GM18507 (cell line): ENCODE data around the gene C20orf202.
A peak's percentile ranks its signal among the peaks of the same experiment; 100 is the strongest.
"Not testable (repeated sequence)": the region's sequence is repeated elsewhere in the genome, so short reads cannot be mapped to it uniquely, and the experiment has no call there.

Experiments
- DNase-seq: peaks from one replicate; pipeline ENCODE4 v3.0.0; 2011; ENCODE audit warnings: low read depth; ENCODE audit not compliant: insufficient read length; ENCODE audit errors: extremely low spot score
- FAIRE-seq: peaks from 2 replicates; lab custom pipeline; 2011; peaks lifted over from hg19 to GRCh38; lab: Jason Lieb, UNC

Gene C20orf202

DNA sequence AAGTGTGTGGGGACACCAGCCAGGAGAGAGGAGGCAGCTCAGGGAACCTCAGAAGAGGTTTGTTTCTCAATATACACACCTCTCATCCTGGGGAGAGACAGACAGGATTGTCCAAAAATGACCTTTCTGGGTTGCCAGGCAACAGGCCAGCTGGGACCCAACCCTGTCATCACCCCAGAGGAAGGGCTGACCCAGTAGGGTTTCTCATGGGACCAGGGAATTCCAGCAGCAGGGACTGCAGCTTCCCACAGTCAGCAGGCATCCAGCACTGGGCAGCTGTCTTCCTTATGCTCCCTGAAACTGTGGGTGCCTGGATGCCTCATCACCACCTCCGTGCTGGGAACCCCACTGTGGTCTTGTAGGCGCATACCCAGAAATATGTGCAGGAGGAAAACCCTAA lies 1.3 kb downstream of the C20orf202 start:
- DNase-seq = no peak
- FAIRE-seq = no peak

DNA sequence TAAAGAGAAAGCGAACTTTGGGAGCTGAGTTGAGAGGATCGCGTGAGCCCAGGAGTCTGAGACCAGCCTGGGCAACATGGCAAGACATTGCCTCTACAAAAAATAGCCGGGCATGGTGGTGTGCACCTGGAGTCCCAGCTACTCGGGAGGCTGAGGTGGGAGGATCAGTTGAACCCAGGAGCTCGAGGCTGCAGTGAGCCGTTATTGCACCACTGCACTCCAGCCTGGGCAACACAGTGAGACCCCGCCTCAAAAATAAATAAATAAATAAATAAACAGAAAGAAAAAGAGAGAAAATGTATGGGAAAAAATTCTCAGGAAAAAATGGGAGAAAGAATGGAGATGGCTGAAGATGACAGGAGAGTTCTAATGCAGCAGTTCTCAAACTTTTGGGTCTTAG lies 2.5 kb downstream of the C20orf202 start:
- FAIRE-seq (no peak), DNase-seq (no peak)

DNA sequence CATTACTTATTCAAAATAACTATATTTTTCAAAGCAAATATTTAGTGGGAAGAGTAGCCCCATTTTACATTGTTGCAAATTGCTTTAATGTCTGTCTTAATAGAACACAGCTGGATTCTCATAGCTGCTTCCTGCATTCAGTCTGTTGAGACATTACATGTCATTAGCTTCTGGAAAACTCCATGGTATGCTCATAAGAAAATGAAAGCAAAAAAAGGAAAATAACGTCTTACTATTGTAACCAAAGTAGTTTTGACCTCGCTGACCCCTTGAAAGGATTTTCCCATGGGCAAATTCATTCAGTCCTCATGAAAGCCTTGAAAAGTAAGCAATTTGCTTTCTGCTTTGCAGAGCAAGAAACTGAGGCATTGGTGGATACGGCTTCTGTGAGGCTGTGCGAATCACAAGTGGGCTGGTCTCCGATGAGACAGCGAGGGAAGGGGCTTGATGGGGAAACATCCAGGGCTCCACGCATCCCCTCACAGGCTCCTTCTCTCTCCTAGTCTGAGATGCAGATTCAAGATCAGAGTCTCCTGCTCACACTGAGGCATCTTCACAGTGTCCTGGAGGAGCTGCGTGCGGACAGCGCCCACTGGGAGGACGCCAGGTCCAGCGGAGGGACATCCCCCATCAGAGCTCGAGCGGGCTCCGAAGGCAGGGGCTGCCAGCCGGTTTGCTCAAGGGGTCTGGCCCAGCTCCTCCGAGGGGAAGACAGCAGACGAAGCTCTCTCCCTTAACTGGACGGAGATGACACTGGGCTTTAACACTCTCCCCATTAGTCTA lies 3.3 kb downstream of the C20orf202 start:
- FAIRE-seq (no peak), DNase-seq (no peak)

DNA sequence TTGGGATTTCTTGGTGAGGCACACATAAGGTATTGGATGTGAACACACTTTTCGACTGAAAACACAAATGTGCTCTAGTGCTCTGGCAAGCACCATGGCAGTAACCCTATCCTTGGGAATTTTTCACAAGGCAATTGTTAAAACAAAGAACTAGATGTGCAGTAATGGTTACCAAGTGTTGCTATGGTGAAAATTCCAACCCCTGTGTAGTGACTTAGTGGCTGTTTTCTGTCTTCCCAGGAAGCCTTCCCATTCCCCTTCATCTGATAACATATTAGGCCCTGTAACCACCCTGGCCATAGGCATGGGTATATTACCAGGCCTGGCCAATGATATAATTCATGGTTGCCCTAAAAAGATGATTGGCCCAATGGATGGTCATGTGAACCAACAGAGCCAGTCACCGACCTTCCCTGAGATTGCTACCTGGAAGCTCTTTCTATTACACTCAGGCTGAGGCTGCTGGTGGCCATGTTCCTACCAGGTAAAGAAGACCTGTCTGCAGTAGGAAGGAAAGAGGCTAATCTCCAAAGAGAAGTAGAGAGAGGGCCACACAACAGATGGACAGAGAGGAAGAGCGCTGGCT lies 4.1 kb downstream of the C20orf202 start:
- no peak for FAIRE-seq
- no peak for DNase-seq

DNA sequence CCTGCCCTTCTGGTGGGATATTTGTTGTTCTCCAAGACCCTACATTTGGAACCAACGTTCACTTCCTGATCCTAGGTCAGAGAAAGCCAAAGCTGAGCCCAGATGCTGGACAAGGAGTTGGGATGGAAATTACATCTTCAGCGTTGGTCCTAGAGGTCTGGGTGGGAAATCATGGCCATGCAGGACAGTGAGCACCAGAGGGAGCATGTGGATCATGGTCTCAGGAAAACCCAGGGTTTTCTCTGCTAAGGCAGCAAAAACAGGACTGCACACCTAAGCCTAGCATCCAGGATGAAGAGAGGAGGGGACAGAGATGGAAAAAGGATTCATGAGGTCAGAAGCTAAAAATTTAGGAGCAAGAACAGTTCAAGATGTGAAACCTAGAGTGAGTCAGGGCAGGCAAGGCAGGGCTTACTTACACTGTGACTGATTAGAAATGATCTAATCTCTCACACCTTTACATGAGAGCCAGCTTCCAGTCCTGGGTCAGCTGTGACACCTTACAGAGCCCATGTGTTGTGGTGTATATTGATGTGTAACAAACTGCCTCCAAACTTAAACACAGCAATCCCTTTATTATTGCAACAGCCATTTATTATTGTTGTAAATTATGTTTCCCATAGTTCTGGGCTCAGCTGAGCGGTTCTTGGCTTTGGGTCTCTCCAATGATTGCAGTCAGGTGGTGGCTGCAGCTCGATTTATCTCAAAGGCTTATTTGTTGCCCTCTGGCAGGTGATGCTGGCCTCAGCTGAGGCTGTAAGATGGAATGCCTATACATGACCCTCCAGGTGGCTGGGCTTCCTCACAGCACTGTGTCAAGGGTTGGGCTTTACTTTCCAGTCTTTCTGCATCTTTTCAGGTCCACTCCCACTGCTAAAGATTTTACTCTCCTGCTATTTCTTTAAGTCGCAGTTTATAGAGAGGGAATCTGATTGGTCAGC lies 6.5 kb downstream of the C20orf202 start:
- FAIRE-seq = no peak
- no peak for DNase-seq

DNA sequence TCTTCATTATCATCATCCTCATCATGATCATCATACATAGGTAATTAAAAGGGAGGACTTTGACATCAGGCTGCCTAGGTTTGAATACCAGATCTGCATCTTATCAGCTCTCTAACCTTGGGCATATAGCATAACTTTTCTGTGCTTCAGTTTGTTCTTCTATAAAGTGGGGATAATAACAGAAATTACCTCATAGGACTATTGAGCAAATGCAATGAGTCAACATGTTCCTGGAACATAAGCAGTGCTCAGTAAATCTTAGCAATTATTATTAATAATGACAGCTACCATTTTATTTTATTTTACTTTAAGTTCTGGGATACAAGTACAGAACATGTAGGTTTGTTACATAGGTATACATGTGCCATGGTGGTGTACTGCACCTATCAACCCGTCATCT lies 7.2 kb downstream of the C20orf202 start:
- no peak for FAIRE-seq
- no peak for DNase-seq

DNA sequence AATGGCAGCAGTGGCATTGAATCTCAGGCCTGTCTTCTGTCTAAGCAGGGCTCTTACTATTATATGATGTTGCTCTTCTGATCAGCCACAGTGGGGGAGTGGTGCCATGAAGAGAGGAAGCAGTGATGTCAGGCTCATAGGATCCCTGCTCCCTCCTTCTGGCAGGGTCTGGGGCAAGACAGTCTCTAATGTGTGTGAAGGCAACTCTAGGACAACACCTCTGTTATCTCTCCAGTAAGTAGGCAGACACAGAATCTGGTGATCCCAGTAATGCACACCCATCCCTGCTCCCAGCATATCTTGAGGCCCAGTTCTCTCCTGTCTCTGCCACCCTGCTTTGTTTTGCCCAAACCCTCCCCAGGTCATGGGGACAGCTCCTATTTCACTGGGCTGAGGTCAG lies 8.8 kb downstream of the C20orf202 start:
- no peak for FAIRE-seq

DNA sequence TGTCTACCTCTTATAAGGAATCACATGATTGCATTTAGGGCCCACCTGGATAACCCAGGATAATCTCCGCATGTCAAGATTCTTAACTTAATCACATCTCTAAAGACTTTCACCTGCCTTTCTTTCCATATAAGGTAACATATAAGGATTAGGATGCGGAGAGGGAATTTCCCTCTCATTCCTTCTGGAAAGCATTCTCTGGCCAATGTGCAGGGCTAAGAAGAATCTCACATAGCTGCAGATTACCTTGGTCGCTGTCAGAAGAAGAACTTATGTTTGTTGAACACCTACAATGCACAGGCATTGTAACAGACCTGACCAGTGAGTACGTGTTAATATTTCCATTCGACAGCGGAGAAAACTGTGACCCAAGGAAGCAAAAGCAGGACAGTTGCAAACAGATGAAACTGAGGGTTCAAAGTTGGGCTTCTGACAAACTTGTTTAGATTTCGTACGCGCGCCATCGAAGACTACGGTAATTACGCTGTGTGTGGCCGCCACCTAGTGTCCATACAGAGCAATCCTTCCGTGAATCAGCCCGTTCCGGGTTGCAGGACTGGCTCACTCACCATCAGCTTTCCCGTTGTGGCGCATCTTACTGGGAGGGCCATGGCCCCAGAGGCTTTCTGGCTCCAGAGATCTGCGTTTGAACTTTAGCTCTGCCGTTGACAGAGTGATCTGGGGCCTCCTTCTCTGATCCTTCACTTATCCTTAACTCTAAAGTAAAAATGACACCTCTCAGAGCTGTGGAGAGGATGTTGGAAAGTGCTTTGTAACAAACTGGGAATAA lies 9.5 kb downstream of the C20orf202 start:
- FAIRE-seq (peak; percentile 78), DNase-seq (peak; percentile 32)

More for the DNA sequence above, 8.8 kb downstream of the C20orf202 start:
- DNase-seq = no peak

DNA sequence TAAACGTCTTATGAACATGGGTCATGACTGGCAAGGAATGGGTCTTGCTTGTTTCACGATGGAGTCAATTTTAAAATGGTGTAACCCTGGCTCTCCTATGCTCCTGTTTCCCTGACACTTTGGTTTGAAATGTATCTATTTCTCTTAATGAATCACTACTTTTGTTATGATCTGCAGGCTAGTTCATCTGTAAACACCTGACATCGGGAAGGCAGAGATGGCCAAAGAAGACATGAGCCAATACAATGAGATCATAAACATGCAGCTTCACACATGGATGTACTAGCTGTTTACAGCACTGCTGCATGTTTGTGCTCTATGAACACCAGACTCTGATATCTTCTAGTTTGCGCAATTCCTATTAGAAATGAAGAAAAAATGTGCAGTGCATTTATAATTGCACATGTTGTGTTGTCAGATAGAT lies 11.6 kb downstream of the C20orf202 start:
- DNase-seq = no peak

DNA sequence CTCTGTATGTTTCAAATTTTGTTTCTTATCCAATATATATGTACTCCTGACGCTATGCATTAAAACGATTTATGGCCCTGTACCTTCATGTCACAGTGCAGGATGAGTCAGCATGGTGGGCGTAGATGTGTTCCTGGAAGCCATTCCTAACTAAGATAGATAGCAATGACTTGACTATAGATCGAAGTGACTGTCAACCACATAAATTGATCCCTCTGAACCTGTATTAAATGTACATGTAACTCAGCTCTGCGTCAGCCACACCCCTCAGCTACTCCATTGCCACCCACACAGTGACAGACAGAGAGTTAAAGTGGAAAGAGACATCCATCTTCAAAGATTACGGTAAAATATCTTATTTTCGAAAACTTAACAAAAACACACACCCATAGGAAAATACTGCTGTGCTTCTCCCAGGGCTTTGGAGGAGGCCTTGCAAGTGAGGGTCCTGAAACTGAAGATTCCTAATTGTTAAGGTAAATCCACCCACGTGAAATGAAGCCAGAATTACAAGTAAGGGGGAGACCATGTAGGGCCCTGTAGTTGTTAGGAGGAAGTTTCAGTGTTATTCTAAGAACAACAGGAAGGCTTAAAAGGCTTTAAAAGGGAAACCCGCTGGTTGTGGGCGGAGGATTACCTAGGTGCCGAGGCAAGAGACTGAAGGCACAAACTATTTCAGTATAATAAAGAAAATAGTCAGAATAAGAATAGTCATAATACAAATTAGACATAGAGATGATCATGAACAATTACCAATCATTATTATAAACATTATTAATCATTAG lies 12.3 kb downstream of the C20orf202 start:
- DNase-seq = no peak
- FAIRE-seq = no peak

More for the DNA sequence above, 11.6 kb downstream of the C20orf202 start:
- FAIRE-seq = no peak

DNA sequence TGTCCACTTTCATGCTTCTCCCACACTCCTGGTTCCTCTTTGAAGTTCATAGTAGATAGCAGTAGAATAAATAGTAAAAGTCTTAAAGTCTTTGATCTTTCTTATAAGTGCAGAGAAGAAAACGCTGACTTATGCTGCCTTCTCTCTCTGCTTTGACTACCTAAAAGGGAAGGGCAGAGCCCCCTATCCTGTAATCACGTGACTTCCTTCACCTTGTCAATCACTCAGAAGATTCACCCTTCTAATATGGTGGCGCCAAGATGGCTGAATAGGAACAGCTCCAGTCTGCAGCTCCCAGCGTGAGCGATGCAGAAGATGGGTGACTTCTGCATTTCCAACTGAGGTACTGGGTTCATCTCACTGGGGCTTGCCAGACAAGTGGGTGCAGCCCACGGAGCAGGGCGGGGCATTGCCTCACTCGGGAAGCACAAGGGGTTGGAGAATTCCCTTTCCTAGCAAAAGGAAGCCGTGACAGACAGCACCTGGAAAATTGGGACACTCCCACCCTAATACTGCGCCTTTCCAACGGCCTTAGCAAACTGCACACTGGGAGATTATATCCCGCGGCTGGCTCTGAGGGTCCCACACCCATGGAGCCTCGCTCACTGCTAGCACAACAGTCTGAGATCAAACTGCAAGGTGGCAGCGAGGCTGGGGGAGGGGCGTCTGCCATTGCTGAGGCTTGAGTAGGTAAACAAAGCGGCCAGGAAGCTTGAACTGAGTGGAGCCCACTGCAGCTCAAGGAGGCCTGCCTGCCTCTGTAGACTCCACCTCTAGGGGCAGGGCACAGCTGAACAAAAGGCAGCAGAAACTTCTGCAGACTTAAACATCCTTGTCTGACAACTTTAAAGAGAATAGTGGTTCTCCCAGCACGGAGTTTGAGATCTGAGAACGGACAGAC lies 13.5 kb downstream of the C20orf202 start:
- FAIRE-seq, DNase-seq: not testable (repeated sequence)

DNA sequence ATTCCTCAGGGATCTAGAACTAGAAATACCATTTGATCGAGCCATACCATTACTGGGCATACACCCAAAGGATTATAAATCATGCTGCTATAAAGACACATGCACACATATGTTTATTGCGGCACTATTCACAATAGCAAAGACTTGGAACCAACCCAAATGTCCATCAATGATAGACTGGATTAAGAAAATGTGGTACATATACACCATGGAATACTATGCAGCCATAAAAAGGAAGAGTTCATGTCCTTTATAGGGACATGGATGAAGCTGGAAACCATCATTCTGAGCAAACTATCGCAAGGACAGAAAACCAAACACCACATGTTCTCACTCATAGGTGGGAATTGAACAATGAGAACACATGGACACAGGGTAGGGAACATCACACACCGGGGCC lies 19.5 kb downstream of the C20orf202 start:
- not testable (repeated sequence) for DNase-seq, FAIRE-seq

DNA sequence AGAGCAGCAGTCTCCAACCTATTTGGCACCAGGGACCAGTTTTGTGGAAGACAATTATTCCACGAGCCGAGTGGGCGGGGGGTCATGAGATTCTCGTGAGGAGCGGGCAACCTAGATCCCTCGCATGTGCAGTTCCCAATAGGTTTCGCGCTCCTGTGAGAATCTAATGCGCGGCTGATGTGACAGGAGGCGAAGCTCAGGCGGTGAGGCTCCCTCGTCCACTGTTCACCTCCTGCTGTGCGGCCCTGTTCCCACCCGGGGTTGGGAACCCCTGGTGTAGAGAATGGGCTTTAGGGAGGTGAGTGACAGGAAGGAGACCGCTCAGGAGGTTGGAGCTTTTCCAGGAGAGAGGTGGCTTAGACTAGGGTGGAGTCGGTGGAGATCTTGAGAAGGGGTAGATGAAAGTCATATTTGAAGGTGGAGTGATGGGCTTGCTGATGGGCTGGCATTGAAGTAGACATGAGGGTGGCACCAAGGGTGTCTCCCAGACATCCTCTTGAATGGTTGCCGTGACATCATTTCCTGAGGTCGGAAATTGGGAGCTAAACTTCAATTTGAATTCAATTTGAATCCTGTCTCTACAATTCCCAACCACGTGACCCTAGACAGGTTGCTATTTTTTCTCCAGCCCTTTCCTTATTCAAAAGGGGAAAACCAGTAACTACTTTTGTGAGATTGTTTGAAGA lies 21.1 kb downstream of the C20orf202 start:
- FAIRE-seq (no peak), DNase-seq (no peak)

DNA sequence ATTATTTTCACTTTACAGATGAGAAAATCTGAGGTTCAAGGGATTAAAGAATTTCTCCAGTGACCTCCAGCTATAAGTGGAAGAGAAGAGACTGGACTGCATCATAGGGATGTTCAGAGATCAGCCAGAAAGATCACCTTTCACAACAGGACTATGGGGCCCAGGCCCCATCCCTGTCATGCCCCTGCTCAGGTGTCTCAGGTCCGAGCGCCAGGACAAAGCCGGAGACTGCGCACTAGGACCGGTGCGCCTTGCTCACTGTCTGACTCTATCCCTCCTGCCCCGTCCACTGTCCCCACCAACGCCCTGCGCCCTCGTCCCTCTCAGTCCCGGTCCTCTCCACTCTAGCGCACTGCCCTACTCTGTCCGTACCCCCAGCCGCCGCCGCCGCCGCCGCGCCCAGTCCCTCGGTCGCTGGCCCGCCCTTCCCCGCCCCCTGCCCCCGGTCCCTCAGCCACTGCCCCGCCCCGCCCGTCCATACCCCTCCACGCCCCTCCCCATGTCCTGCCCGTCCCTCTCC lies 22.1 kb downstream of the C20orf202 start:
- DNase-seq = no peak
- FAIRE-seq = no peak

DNA sequence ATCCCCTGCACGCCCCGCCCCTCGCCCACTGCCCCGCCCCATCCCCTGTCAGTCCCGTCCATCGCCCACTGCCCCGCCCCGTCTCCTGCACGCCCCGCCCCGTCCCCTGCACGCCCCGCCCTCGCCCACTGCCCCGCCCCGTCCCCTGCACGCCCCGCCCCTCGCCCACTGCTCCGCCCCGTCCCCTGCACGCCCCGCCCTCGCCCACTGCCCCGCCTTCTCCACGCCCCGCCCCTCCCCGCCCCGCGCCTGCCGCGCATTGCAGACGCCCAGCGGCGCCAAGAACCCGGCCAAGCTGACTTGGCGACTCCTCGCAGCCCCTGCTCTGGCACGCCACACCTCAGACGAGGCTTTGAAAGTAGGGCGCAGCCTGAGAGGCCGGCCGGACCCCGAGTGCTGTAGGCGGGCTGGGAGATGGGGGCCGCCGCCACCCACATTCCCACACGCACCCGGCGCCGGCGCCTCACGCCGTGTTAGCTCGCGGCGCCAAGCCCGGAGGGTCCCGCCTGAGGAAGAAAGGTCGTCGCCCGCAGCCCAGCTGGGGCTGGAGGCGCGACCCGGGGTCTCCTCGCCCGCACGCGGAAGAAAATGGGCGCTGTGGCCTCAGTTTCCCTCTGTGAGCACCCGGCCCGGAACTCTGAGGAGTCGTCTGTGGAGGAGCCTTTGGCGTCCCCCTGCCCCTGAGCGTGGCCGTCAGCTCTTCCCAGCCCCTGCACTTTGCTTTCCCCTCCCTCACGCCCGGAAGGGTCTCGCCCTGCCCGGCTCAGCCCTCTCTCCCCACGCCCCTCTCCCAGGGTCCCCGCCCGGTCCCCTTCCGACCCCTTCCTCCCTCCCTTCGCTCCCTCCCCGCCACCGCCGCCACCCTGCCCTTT lies 22.8 kb downstream of the C20orf202 start, which contains the start of gene RAD21L1:
RAD21L1 (plus strand) TSS at position 262 of the 872 bp plus-strand sequence. CDS start 2,410 bp downstream, outside the sequence.
- DNase-seq (peak; percentile 75), FAIRE-seq (no peak)

DNA sequence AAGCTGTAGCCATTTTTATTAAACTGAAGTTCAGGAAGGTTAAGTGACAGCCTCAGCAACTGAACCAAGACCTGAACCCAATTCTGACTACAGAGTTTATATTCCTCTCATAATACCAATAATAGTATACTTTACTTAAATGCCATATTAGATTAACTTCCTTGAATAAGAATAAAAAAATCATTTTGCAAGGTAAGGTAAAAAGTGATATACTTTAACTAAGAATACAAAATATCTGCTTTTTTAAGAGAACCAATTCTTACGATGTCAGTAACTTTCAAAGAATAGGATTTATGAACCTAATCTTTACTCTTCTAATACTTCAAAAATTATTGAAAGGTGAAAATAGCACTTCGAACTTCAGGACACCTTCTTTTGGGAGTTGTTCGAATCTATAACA lies 26.3 kb downstream of the C20orf202 start:
- no peak for DNase-seq
- FAIRE-seq = no peak
